GM04504 (cell line): ENCODE measurements around the gene ASB18.

Experiments
- DNase-seq: peaks from one replicate; pipeline ENCODE4 v3.0.0-alpha.2; 2012; ENCODE audit warnings: low read depth

The ASB18 gene

DNA sequence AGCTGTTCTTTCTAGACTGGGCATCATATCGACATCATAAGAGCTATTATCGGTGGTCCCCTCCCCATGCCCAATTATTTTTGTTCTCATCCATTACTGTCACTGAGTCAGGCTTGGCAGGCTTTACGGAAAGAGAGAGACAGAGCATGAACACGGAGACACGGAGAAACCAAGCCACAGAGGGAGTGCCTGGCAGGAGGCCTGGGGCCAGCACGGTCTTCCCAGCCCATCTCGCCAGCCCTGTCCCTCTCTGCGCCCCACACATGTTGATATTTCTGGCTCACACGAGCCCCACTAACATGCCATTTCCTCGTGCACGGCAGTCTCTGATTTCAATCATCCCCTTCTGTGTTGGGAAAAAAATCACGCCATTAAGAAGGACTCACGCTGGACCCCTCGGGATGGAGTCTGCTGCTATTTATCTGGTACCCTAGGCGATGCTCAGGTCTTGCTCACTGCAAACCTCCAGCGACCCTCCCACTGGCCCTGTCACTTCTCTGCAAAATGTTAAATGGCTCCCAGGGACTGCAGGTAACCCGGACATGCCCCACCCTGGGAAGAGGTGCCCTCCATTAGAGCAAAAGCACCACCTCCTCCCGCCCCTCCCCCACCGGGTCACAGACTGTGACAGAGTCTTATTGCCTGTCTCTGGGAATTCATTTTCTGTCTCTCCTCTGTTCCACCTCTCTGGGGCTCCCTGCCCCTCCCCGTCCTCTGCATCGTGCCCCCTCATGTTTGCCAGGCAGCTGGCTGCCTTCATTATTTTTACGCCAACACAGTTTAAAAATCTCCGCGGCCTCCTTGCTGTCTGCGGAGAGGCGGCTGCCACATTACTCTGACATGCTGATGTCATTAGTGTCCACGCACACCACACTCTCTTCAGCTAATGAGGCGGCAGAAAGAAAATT is 55.9 kb downstream of the ASB18 start:
- no peak for DNase-seq

GRCh38 chr2:236207472-236207871 is 56.7 kb downstream of the ASB18 start:
- DNase-seq = no peak

DNA sequence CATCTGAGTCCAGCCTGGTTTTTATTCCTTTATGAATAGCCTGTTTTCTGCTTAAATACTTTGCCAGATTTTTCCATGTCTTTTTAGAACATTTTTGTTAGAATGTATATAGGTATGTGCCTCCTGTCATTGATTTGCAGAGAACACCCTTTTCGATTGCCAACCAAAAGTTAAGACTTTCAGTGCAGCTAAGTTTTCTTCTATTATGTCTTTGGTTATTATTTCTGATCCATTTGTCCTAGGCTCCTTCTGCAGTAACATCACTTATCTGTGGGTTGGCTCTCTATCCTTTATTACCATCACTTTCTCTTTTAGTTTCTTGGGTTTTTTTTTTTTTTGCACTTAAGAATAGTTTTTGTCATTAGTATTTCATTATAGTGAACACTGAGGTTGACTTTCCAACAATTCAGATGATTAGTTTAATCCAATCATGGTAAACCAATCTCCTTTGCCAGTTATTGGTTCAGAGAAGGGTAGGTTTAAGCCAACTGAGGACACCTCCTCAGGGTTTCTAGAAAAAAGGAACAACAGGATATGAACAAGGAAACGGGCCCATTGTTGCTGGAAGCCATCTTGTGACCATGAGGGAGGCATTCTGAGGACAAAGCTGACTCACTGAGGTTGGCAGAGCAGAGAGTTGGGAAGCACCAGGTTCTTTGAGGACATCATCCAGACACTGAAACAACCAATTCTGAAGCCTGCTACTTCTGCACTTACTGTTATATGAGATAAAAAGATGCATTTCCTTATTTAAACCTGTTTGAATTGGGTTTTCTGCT is 58.1 kb downstream of the ASB18 start:
- DNase-seq = no peak

DNA sequence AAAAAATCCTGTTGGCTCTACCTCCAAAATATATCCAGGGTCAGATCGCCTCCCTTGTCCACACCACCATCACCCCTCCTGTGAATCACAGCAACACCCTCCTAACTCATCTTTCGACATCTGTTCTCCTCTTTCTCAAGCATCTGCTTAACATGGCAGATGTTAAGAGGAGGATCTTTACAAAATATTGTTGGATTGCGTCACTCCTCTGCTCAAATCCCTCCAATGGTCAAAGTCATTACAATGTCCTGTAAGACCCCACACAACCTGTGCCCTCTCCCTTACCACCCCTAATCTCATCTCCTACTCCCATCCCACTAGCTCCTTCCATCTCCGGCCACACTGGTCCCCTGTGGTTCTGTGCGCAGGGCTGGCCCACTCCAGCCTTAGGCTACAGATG is 59.3 kb downstream of the ASB18 start:
- no peak for DNase-seq

DNA sequence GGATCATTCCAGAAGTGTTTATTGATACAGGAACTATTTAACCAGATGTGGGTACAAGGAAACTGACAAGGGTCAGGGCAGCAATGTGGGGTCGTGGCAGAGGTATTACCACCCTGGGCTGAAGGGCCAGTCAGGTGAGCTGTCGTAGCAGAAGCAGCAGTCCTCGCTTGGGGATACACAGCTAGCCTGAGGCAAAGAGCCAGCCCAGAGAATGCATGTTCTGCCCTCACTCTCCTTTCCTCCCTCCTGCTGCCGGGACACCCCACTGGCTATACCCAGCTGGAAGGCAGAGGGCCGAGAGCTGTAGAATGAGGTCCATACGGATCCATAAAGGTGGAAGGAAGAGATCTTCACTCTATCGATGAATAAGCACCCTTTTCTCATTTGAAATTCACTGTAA is 63.8 kb downstream of the ASB18 start:
- no peak for DNase-seq

DNA sequence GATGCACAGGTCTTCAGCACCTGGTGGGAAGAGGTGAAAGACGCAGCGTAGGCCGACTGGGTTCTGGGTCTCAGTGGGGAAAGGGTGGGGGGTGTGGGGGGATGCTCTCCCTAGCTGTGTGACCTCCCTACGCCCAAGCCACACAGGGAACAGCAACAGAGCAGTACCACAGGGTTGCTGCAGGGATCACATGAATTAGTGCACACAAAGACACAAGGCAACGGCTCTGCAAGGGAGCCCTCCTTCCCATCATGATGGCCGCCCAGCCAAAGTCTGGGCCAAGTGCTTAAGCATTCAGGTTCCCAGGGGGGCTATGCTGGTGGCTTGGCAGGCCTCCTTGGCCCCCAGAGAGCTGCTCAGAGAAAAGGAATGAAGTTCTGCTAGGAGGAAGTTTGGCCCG is 67.8 kb downstream of the ASB18 start:
- no peak for DNase-seq

- DNase-seq = no peak
These were observed 68.5 kb downstream of the ASB18 start for GRCh38 chr2:236195726-236196125.

DNA sequence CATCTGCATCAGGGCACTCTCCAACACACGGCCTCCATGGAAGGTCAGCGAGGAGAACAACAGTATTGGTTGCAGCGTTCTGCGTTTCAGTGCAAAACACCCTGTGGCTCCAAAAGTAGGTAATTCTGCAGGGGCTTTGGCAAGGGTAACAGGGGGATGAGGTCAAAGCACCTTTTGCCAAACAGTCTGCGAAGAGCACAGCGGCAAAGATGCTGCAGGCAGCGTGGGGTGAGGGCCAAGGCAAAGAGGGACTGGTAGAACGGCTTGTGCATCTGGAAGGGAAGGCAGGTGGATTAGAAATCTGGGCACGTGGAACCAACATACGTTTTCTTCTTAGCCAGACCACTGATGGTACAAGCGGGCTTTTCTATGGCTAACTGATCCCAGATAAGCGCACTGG is 69.4 kb downstream of the ASB18 start:
- no peak for DNase-seq

DNA sequence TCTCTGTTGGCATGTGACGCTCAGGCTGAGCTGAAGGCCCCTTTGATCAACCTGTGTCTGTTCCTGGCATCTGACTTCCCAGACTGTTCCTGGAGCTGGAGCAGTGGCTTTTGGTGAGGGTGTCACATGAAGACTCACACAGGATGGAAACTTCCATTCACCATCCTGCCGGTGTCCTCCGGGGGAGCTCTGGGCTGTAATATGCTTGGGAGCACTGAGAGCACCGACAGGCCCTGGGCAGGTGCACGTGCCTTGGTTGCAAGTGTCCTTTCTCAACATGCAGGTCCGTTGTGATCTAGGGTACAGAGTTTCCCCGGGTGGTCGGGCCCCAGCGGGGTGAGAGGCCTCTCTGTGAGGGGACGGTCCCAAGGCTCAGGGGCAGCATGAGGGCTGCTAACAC is 71.2 kb downstream of the ASB18 start:
- no peak for DNase-seq

DNA sequence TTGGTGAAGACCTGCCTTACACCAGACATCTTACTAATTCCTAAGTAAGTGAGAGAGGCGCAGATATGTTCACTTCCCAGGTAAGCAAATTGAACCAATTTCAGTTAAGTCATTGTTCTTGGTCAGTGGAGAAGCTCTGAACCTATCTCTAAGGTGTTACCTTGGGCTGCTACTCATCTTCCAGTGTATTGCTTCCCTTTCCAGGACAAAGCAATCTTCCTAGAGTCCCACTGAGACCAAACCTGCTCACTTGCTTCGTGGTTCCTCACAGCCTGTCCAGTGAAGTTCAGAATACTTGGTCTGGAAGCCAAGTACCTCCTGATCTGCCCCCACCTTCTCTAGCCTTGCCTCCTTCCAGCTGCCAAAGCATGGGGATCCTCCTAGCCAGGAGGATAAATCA is 73.5 kb downstream of the ASB18 start:
- no peak for DNase-seq

DNA sequence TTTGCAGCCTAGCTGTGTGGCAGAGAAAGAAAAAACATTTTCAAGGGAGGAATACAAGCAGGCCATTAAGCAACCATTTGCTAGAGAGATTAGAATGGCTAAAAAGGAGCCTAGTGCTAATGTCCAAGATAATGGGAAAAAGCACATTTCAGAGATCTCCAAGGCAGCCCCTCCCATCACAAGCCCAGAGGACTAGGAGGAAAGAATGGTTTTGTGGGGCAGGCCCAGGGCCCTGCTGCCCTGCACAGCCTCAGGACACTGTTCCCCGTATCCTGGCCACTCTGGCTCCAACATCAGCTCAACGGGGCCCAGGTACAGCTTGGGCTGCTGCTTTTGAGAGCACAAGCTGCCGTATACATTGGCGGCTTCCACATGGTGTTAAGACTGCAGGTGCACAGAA is 79.5 kb downstream of the ASB18 start:
- no peak for DNase-seq

GRCh38 chr2:236180831-236181453 is 83.3 kb downstream of the ASB18 start:
- no peak for DNase-seq

- DNase-seq = no peak
These were observed 84.0 kb downstream of the ASB18 start for GRCh38 chr2:236180076-236180816.

DNA sequence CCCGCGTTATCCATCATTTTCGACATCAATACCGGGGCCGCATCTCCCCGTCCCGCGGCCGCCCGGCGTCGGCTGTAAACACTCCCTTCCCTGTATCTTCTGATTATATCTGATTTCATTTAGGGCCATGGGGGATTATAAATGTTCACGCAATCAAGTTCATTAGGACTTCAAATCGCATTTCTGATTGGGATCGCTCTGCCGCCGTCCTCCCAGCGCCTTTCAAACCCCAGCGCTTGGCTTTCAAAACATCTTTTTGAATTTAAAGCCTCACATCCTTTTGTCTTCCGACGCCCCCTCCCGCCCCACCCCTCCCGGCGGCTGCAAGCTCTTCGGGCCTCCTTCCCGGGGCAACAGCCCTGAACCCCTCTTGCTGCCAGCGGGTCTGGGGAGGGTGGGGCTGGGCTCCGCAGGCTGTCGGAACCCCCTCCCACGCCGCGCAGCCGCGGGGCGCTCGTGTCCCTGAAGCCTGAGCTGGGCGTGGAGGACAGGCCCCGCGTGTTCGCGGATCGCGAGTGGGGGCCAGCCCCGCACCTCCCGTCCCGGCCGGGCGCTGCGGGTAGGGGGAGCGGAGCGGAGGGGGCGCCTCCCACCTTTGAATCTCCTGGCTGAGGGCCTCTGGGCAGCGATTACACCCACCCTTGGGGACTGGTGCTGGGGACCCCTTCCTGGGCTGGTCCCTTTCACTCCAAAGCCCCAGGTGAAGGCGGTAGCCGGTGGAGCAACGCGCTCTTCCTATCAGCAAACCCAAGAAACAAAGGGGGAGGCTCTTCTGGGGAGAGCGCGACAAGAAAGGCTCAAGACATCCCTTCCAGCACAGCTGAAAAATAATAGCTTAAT is 84.8 kb downstream of the ASB18 start:
- no peak for DNase-seq

GRCh38 chr2:236178890-236179235 is 85.3 kb downstream of the ASB18 start:
- DNase-seq = no peak

DNA sequence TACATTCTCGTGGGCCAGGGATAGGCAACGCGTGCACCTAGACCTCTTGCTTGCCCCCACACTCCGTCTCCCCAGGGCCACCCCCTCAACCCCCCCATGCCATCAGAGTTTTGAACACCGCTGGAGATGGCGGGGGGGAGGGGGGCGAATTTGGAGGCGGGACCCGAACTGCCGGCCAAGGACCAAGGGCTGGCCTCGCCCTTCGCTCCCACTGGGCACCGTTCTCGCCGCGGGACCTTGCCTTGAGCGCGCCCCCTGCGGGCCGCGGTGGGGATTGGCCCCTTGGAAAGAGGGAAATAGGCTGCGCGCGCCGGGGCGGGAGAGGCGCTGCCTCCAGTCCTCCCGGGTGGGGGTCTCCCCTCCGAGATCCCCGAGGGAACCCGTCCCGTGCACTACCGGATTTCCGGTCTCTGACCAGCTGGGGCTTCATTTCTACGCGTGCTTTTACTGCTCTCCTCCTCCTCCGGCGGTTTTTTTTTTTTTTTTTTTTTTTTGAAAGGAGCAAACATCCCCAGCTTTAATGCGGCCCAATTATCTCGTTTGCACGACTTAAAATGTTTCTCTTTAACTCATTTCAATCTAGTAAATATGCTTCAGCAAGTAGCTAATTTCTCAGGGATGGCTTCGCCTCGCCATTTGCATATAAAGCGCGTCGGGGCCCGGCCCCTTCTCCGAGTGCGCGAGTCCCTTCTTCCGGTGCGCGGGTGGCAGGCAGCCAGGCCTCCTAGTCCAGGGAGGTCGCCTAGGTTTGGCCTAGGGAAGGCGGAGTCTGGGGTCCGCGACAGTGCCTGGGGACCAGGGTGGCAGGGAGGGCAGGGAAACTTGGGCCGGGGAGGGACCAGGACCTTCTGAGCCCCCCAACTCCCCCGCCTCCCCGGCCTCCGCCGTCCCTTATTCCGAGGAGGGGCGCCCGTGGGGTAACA is 86.0 kb downstream of the ASB18 start:
- DNase-seq = no peak

DNA sequence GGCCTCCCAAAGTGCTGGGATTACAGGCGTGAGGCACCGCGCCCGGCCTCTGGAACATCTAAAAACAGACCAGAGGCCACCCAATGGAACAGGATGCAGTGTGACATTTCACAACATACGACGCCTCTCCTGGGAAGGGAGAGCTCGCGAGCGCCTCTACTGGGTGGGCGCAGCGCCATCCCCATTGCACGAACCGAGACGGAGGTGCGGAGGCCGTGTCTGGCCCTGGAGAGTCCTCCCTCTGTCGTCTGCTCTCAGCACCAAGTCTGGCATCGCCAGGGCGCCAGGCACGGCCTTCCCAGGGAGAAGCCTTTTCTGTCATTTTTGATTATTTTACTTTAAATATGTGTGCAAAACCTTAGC is 86.6 kb downstream of the ASB18 start:
- no peak for DNase-seq

GRCh38 chr2:236176951-236177350 is 87.3 kb downstream of the ASB18 start:
- no peak for DNase-seq

DNA sequence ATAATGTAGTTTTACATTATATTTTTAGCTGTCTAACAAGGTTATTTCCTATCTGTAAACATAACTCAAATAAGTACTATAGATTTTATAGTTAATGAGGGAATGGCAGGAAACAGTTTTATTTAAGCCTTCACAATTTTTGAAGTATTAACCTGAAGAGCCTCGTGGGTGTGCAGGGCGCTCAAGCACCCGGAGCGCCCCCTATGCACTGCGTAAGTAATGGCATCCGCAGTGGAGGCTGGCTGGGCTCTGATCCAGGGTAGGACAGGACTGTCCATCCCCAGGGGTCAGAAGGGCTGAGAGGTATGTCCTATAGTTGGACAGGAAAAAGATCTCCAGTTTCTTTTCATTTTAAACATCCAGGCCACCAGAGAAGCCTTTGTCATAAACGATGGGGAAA is 87.8 kb downstream of the ASB18 start:
- DNase-seq = no peak

GRCh38 chr2:236175548-236176150 is 88.6 kb downstream of the ASB18 start:
- no peak for DNase-seq
